ENCODE measurements around the gene EHD4.

The EHD4 gene

GRCh38 chr15:41876007-41876406 lies 96.3 kb downstream of the EHD4 start:
- FAIRE-seq = no peak

GRCh38 chr15:41874736-41875135 lies 97.6 kb downstream of the EHD4 start:
- no peak for FAIRE-seq

DNA sequence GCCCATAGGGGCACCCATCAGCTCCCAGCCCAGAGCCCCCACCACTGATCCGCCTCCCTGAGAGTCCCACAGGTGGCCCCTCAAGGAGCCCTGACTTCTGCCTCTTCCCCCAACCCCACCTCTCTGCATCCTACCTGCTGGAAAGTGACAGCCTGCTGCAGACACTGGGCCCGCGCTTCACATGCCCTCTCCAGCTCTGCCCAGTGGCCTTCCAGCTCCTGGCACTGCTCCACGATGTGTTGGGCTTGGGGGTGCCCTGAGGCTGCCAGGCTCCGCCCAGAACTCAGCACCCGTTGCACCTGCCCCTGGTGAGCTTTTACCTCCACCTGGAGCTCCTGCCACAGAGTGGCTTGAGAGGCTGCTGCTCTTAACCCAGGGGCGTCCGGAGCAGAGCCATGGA lies 98.6 kb downstream of the EHD4 start:
- no peak for FAIRE-seq

DNA sequence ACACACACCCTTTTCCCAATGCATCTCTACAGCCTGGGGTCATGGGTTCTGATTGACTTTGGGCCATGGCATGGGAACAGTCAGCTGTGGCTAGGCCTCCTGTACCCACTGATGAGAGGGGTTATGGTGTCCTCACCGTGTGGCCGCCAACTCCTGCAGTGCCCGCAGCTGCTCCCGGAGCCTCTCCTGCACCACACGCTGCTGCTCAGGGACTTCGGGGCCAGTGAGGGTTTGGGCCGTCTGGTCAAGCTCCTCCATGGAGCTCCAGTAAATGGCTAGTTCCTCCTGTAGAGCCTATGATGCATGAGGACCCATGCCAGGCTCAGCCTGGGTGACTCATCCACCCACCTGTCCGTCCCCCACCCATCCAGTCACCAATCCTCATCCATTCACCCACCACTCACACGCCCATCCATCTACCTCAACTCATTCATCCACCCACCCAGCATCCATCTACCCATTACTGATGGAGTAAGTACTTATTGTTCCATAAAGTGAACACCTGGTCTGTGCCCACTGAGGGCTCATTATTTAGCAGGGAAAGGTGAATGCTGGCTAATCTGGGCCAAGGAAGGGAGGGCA lies 100.1 kb downstream of the EHD4 start:
- no peak for FAIRE-seq

- FAIRE-seq = no peak
Measured at GRCh38 chr15:41871175-41871905, 101.0 kb downstream of the EHD4 start.

GRCh38 chr15:41870689-41871081 lies 101.7 kb downstream of the EHD4 start:
- no peak for FAIRE-seq

GRCh38 chr15:41869770-41870688 lies 102.3 kb downstream of the EHD4 start:
- FAIRE-seq = no peak

DNA sequence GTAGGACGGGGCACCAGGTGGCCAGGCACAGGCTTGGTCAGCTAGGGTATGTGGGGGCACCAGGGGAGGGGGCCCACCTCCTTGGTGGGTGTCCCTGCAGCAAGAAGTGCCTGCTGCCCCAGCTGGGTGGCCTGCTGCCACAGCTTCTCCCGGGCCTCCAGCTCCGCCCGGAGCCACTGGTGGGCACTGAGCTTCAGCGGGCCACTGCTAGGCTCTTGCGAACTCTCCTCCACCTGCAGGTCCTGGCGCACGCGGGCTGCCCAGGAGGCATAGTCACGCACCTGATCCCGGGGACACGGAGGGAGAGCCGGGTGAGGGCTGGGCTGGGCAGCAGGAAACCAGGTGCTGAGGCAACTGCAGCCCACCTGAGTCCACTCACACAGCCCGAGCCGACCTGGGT lies 104.0 kb downstream of the EHD4 start:
- no peak for FAIRE-seq

- no peak for FAIRE-seq
Measured at GRCh38 chr15:41866872-41867579, 105.3 kb downstream of the EHD4 start.

GRCh38 chr15:41866263-41866703 lies 106.1 kb downstream of the EHD4 start:
- FAIRE-seq = no peak

DNA sequence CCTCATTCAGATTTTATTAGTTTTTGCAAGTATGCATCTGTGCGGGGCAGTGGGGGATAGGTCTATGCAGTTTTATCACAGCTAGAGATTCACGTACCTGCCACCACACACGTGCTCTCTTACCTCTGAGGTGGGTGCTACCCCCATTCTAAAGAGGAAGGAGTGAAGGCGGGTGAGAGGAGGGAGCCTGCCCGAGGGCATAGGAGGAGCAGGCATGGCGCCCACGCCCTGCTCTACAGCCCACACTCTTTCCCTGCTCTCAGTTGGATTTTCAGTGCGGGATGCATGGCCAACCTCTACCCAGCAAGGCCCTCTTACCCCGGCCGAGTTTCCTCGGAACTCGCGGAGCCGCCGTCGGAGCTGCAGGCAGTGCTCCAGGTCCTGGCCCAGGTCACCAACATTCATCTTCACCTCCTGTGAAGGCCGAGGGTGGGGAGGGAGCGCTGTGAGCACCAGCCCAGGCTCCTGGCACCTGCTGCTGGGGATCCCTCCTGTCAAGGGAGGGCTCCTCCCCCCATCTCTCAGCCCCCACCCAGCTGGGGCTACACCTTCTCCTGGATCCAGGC lies 106.8 kb downstream of the EHD4 start:
- no peak for FAIRE-seq

DNA sequence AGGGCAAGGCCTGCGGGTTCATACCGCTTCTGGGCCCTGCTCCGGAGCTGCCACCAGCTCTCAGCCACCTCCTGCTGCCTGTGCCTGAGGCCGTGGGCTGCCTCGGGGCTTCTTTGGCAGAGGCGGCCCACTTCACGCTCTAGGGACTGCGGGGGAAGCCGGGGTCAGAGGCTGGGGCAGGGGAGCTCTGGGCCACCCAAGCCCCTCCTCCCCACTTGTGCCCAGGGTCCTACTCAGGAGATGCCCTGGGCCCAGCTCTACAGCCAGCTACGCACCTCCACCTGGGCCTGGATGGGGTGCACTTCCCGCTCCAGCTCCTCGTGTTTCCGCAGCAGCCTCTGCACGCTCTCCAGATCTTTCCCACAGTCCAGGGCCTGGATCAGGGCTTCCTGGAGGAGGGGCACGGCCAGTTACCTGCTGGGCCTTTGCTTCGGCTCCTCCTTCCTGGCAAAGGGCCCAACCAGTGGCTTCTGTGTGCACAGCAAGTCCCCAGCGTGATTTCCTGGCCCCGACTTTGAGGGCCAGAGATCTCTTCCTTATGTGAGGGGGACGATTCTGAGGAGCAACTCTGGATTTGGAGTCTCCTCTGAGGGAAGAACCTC lies 109.7 kb downstream of the EHD4 start:
- FAIRE-seq = no peak

DNA sequence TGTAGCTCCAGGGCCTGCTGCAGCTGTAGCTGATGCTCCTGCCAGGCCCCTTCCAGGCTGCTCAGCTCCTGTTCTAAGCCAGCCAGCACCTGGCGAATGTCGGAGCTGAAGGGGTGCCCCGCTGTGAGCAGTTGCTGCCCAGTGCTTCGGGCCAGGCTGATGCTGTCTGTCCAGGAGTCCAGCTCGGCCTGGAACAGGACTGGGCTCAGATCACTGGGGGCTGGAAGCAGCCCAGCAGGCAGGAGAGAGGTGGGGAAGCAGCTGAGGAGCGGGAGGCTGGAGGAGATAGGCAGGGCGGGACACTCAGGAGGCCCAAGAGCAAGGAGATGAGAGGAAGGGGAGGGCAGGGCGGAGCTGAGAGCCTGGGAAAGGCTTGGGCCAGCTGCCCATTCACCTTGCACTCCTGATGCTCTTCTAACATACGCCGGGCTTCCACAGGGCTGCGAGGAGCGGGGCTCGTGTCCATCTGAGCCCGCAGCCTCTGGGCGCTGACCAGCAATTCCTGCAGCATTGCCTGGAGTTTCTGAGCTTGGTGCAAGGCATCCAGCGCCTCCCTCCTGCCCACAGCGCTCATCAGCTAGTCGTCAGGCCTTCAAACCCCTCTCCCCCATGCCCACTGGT lies 110.5 kb downstream of the EHD4 start:
- FAIRE-seq = no peak

- no peak for FAIRE-seq
Measured at GRCh38 chr15:41860049-41860828, 112.1 kb downstream of the EHD4 start.

DNA sequence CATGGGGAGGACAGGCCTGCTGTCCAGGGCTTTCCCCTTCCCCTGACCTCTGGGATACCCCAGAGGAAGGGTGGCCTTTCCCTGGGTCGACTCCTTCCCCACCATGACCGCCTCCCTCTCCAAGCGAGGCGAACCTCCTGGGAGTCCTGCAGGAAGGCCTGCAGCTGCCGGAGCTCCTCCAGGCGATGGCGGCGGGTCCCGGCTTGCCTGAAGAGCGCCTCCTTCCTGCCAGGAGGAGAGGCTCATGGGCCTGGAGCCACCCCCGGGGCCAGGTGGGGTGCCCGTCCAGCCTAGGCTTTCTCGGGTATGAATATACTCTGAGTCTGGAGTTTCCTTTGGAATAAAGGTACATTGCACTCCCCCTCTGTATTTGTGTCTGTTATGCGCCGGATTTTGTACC lies 113.6 kb downstream of the EHD4 start:
- no peak for FAIRE-seq

DNA sequence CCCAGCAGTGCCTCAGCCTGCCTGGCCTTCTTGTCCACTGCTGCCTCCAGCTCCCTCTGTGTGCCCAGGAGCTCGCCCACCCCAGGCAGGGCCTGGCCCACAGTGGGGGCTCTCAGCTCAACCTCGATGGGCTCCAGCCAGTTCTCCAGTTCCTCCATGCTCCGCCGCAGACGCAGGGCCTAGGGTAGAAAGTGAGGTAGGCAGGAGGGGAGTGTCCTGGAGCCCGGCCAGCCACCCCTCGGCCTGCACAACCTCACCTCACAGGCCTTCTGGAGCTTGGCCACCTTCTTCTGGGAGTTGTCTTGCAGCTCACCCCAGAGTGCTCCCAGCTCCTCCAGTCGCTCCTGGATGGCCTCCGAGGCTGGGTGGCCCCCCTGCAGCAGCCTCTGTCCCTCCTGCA lies 115.0 kb downstream of the EHD4 start:
- FAIRE-seq = no peak

DNA sequence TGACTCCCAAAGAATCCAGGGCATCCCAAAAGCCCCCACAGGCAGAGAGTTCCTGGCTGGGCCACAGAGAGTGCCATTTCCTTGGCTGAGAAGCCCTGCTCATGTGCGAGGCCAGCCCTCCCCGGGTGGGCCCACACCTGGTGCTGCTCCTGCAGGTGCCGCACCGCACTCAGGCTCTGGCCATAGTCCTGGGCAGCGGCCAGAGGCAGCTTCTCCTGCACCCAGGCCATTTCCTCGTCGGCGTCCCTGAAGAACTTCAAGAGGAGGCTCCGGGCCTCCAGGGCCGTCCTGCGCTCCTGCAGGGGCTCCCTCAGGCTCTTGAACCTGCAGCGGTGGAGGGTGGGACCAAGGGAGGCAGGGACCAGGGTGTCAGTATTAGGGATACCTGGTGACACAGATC lies 115.6 kb downstream of the EHD4 start:
- FAIRE-seq = no peak

GRCh38 chr15:41856262-41856661 lies 116.1 kb downstream of the EHD4 start:
- no peak for FAIRE-seq

- FAIRE-seq = no peak
Measured at GRCh38 chr15:41855261-41855961, 116.9 kb downstream of the EHD4 start.

DNA sequence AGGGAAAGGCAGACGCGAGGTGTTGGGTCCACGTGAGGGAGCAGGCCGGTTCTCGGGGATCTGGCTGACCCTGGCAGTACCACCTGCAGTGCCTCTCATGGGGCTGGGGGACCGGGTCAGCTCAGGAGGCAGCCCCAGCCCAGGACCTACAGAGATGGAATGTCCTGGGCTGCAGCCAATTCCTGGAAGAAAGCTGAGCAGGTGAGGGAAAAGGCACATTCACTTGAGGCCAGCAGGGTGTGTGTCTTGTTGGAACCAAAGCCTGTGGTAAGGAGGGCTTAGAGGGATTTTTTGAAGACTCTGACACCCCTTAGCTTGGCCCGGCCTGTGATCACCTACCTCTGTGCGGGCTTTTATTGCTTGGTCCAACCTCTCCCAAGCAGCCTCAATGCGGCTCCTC lies 117.9 kb downstream of the EHD4 start:
- no peak for FAIRE-seq

Measured in colon (tissue), 2 donors.